SKM-1 treated with dmso at 0.1 percent for 144 hours (cell line): ENCODE measurements around the gene ZNF331.

Source experiments
- DNase-seq: peaks from one replicate; lab custom pipeline; 2025; ENCODE audit not compliant: unreplicated experiment; lab: John Stamatoyannopoulos, UW

The ZNF331 gene

GRCh38 chr19:53626486-53626885 is 88.5 kb downstream of the ZNF331 start:
- DNase-seq, result no peak

DNA sequence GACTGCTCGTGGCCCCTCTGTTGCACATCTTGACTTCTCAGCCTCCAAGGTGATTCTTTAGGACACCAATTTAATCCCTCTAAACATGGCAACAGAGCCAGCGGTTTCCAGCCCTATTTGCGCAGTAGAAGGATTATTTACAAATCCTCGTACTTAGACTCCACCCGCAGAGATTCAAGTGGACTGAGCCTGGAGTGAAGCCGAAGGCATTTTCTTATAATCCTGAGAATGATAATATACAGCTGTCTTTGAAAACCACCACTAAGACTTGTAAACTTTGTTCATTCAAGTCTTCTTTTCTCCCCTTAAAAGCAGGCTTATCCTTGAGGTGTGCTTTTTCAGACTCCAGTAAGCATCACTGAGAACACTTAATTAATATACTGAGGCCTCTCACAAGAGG is 89.0 kb downstream of the ZNF331 start:
- no peak for DNase-seq
